HG03460 (cell line): Measurements from ENCODE around the gene MAK.
"Not testable (repeated sequence)": the region's sequence is repeated elsewhere in the genome, so short reads cannot be mapped to it uniquely, and the experiment has no call there.

ENCODE experiments used
- ATAC-seq: cut with Tn5 transposase; IDR thresholded peaks from one replicate; pipeline ENCODE4 v1.9.1; 2021; ENCODE audit not compliant: unreplicated experiment

The MAK gene

DNA sequence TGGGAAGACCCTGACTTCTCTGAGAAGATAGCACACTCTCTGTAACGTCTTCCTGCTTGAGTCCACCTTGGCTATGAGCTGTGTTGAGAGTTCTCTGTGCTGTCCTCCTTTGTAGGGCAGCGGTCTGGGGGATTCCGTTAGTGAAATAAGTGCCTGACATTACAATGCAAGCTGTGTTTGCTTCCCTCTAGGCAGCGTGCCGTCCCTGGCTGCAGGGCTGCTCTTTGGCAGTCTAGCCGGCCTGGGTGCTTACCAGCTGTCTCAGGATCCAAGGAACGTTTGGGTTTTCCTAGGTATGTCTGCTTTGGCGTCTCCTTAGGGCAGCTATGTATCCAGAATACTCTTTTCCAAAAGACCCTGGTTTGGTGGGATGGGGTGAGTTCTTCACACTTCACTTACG is 112.6 kb downstream of the MAK start:
- no peak for ATAC-seq

- no peak for ATAC-seq
Measured at GRCh38 chr6:10725044-10725443, 113.3 kb downstream of the MAK start.

GRCh38 chr6:10723567-10723881 is 114.8 kb downstream of the MAK start:
- ATAC-seq, result no peak

DNA sequence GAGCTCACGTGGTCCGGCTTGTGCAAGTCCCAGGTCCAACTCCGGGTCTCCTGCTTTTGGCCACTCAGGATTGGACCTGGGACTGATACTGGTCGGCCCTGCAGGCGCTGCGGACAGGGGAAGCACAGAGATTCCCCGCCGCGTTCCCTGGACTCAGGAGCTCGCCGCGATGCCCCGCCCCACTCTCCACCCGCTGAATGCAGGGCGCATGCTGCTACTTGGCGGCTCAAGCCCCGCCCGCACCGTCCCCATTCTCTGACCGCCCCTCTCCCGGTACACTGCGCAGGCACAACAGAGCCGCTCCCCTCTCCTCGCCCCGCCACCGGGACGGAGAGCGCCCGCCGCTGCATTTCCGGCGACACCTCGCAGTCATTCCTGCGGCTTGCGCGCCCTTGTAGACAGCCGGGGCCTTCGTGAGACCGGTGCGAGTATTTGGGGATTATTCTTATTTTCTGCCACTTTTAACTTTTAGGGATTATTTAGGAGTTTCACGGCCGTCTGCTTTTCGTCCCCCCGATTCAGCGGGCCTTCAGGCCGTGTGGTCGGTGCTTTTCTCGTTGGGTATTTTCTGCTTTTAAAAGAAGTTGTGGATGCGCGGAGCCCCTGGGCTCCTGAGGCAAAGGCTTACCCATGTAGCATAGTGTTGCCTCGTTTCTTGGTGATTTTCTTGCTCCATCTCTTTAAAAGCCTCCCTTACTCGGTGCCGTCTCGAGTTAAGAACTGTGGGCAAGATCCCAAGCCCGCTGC is 115.3 kb downstream of the MAK start, which contains the start of gene TMEM14C:
TMEM14C (plus strand) TSS at position 251 of the 747 bp plus-strand sequence. CDS start 1,544 bp downstream, outside the sequence.
- peak; percentile 98 for ATAC-seq

- ATAC-seq, result no peak
Measured at GRCh38 chr6:10722570-10722819, 115.8 kb downstream of the MAK start.

GRCh38 chr6:10721850-10722569 is 116.3 kb downstream of the MAK start:
- no peak for ATAC-seq

DNA sequence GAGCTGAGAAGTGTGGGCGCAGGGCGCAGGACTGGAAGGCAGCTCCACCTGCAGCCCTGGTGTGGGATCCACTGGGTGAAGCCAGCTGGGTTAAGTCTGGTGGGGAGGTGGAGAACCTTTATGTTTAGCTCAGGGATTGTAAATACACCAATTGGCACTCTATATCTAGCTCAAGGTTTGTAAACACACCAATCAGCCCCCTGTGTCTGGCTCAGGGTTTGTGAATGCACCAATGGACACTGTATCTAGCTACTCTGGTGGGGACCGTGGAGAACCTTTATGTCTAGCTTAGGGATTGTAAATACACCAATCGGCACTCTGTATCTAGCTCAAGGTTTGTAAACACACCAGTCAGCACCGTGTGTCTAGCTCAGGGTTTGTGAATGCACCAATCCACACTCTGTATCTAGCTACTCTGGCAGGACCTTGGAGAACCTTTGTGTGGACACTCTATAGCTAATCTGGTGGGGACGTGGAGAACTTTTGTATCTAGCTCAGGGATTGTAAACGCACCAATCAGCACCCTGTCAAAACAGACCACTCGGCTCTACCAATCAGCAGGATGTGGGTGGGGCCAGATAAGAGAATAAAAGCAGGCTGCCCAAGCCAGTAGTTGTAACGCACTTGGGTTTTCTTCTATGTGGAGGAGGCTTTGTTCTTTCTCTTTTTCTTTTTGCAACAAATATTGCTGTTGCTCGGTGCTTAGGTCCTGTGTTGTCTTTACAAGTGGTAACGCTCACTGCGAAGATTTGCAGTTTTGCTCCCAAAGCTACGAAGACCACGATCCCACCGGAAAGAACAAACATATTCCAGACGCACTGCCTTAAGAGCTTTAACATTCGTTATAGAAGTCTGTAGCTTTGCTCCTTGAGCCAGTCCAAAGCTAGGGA is 117.1 kb downstream of the MAK start:
- ATAC-seq, result not testable (repeated sequence)

- no peak for ATAC-seq
Measured at GRCh38 chr6:10720265-10720959, 117.9 kb downstream of the MAK start.

DNA sequence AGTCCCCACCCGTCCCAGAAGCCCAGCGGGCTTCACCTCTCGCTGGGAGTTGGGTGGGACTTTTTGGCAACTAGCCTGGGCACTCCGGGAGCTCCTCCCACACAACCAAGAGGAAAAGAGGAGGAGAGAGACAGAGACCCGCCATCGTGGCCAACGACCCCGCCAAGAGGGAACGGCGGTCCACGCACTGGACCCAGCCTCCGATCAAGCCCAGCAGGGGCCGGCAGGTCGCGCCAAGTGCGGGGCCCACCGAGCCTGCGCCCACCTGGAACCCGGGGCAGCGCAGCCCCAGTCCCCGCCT is 118.4 kb downstream of the MAK start:
- ATAC-seq, result no peak

- ATAC-seq, result no peak
Measured at GRCh38 chr6:10719296-10719963, 118.9 kb downstream of the MAK start.

DNA sequence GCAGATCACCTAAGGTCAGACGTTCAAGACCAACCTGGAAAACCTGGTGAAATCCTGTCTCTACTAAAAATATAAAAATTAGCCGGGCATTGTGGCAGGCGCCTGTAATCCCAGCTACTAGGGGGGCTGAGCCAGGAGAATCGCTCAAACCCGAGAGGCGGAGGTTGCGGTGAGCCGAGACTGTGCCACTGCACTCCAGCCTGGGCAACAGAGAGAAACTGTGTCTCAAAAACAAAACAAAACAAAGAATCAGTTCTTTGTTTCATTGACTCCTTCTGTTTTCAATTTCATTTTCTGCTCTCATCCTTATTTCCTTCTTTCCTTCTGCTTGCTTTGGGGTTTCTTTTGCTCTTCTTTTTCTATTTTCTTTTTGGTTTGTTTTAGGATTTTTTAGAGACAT is 124.4 kb downstream of the MAK start:
- no peak for ATAC-seq
